IMR-90 (cell line): ENCODE data around the gene KLF13.

Source experiments
- BHLHE40 ChIP-seq: fragments of 150-350 bp; IDR thresholded peaks from 2 replicates; pipeline ENCODE4 v1.6.1; 2016; ENCODE audit warnings: mild to moderate bottlenecking, low read depth, low read length
- CEBPB ChIP-seq: IDR thresholded peaks from 2 replicates; pipeline ENCODE4 v1.6.1; 2012; ENCODE audit warnings: low read depth, low read length, improper control_type of control experiment
- MAFK ChIP-seq: IDR thresholded peaks from 2 replicates; pipeline ENCODE4 v1.6.1; 2012; ENCODE audit warnings: low read depth, low read length, improper control_type of control experiment
- MAZ ChIP-seq: IDR thresholded peaks from 2 replicates; pipeline ENCODE4 v1.6.1; 2012; ENCODE audit warnings: low read depth, mild to moderate bottlenecking, low read length, improper control_type of control experiment, moderate library complexity, borderline replicate concordance
- MXI1 ChIP-seq: IDR thresholded peaks from 2 replicates; pipeline ENCODE4 v1.6.1; 2012; ENCODE audit warnings: low read depth, mild to moderate bottlenecking, low read length, moderate library complexity, borderline replicate concordance
- POLR2A ChIP-seq: IDR thresholded peaks from 2 replicates; pipeline ENCODE4 v1.6.1; 2012; ENCODE audit warnings: mild to moderate bottlenecking, low read depth, low read length
- RAD21 ChIP-seq: IDR thresholded peaks from 2 replicates; pipeline ENCODE4 v1.6.1; 2012; ENCODE audit warnings: low read length, improper control_type of control experiment
- RFX5 ChIP-seq: IDR thresholded peaks from 2 replicates; pipeline ENCODE4 v1.8.0; 2012; ENCODE audit warnings: low read depth, mild to moderate bottlenecking, low read length, moderate library complexity
- SMC3 ChIP-seq: fragments of 150-350 bp; IDR thresholded peaks from 2 replicates; pipeline ENCODE4 v1.6.1; 2016; ENCODE audit warnings: low read depth, mild to moderate bottlenecking, antibody characterized with exemption, low read length, moderate library complexity
- USF2 ChIP-seq: fragments of 150-350 bp; IDR thresholded peaks from 2 replicates; pipeline ENCODE4 v1.6.1; 2017; ENCODE audit warnings: mild to moderate bottlenecking, antibody characterized with exemption, low read length, low read depth
- TF ChIP-seq, protein P1 (sequence below): conservative IDR thresholded peaks from 2 replicates; pipeline ENCODE4 v1.5.1; 2012; ENCODE audit warnings: mild to moderate bottlenecking, low read depth, low read length, improper control_type of control experiment

DNA sequence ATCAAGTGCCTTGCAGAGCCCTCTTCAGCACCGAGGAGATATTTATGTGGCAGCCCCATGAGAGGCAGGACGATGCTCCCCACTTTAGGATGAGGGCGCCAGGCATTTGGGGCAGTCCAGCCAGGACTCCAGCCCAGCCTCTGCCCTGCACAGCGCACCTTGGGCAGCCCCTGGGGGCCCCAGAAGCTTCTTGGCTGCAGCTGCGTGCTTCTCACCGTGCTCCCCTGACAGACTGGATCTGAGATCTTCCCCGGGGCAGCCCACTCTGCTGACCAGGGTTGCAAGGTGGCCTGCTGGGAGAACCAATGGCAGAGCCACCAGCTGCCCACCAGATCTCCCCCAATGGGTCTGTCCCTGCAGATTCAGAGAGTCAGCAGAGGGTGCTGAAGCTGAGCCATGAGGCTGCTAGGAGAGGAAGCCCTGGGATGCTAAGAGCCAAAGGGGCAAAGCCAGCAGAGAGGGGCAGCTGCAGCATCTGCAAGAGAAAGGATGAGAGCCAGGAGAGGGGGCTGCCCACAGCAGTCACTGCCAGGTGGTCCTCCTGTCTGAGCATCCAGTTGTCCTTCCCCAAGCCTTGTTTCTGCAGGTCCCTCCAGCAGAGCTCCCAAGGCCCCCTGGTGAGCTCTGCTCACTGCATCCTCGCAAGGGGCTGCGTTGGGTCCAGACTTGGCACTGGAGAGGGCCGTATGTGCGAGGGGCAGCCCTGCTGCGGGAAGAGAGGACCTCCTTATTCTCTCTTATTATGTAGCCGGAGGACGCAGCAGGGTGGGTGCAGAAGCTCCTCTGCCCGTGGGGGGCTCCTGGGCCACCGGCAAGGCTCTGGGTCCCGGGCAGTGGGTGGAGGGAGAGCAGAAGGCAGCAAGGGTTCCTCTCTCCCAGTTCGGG is 14.7 kb upstream of the KLF13 start:
- TF ChIP-seq, protein P1, sequence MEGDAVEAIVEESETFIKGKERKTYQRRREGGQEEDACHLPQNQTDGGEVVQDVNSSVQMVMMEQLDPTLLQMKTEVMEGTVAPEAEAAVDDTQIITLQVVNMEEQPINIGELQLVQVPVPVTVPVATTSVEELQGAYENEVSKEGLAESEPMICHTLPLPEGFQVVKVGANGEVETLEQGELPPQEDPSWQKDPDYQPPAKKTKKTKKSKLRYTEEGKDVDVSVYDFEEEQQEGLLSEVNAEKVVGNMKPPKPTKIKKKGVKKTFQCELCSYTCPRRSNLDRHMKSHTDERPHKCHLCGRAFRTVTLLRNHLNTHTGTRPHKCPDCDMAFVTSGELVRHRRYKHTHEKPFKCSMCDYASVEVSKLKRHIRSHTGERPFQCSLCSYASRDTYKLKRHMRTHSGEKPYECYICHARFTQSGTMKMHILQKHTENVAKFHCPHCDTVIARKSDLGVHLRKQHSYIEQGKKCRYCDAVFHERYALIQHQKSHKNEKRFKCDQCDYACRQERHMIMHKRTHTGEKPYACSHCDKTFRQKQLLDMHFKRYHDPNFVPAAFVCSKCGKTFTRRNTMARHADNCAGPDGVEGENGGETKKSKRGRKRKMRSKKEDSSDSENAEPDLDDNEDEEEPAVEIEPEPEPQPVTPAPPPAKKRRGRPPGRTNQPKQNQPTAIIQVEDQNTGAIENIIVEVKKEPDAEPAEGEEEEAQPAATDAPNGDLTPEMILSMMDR = no peak
- no peak for TF ChIP-seq POLR2A
- no peak for TF ChIP-seq SMC3
- TF ChIP-seq RFX5 = no peak
- TF ChIP-seq MAZ = no peak
- no peak for TF ChIP-seq MXI1
- TF ChIP-seq MAFK = no peak
- no peak for TF ChIP-seq CEBPB
- no peak for TF ChIP-seq USF2
- TF ChIP-seq RAD21 = no peak
- TF ChIP-seq BHLHE40 = no peak
